H9 (cell line): ENCODE results near the gene WHRN. TPM values are rescaled to one million over a fixed set of nuclear protein-coding genes. Genes with fewer than 3 reads are reported as not detected.
A peak's percentile ranks its signal among the peaks of the same experiment; 100 is the strongest.

ENCODE experiments used
- DNase-seq: peaks from one replicate; pipeline ENCODE4 v3.0.0-alpha.2; 2017
- H2AFZ ChIP-seq: one replicate; pipeline ENCODE4 v1.6.1; 2013; ENCODE audit warnings: mild to moderate bottlenecking, low read length, control low read depth, moderate library complexity
- H2AK5ac ChIP-seq: 2 replicates; pipeline ENCODE4 v1.6.1; 2013; ENCODE audit warnings: low read length, control low read depth, mixed read lengths; ENCODE audit not compliant: insufficient read length
- H2BK120ac ChIP-seq: one replicate; pipeline ENCODE4 v1.6.1; 2013; ENCODE audit warnings: low read depth, mild to moderate bottlenecking, low read length, control low read depth, inconsistent platforms; ENCODE audit not compliant: poor library complexity, severe bottlenecking
- H2BK12ac ChIP-seq: 2 replicates; pipeline ENCODE4 v1.6.1; 2013; ENCODE audit warnings: low read length, control low read depth, mixed read lengths, low read depth; ENCODE audit not compliant: insufficient read length
- H2BK15ac ChIP-seq: 2 replicates; pipeline ENCODE4 v1.6.1; 2013; ENCODE audit warnings: low read depth, low read length, control low read depth
- H2BK20ac ChIP-seq: one replicate; pipeline ENCODE4 v1.6.1; 2013; ENCODE audit warnings: low read depth, mild to moderate bottlenecking, low read length, control low read depth, inconsistent platforms; ENCODE audit not compliant: poor library complexity, severe bottlenecking
- H2BK5ac ChIP-seq: 2 replicates; pipeline ENCODE4 v1.6.1; 2013; ENCODE audit warnings: low read length, control low read depth, mixed read lengths; ENCODE audit not compliant: insufficient read length
- H3K14ac ChIP-seq: 2 replicates; pipeline ENCODE4 v1.6.1; 2013; ENCODE audit warnings: low read length, control low read depth; ENCODE audit not compliant: insufficient read depth
- H3K18ac ChIP-seq: 2 replicates; pipeline ENCODE4 v1.6.1; 2013; ENCODE audit warnings: low read depth, mild to moderate bottlenecking, mixed read lengths, low read length, control low read depth; ENCODE audit not compliant: insufficient read length
- H3K23ac ChIP-seq: 2 replicates; pipeline ENCODE4 v1.6.1; 2013; ENCODE audit warnings: low read length, control low read depth, mixed read lengths, low read depth; ENCODE audit not compliant: insufficient read length
- H3K23me2 ChIP-seq: 2 replicates; pipeline ENCODE4 v1.6.1; 2013; ENCODE audit warnings: low read depth, mild to moderate bottlenecking, mixed read lengths, low read length, control low read depth; ENCODE audit not compliant: insufficient read length, poor library complexity, severe bottlenecking
- H3K27ac ChIP-seq: 2 replicates; pipeline ENCODE4 v1.5.1; 2013; ENCODE audit warnings: low read length, control low read depth, mixed read lengths, low read depth; ENCODE audit not compliant: insufficient read length
- H3K27me3 ChIP-seq: 2 replicates; pipeline ENCODE4 v1.6.1; 2013; ENCODE audit warnings: low read length, control low read depth, inconsistent platforms; ENCODE audit not compliant: insufficient read depth
- H3K4ac ChIP-seq: 2 replicates; pipeline ENCODE4 v1.6.1; 2013; ENCODE audit warnings: low read depth, mild to moderate bottlenecking, control low read depth, inconsistent platforms, low read length, moderate library complexity
- H3K4me1 ChIP-seq: 2 replicates; pipeline ENCODE4 v1.6.1; 2013; ENCODE audit warnings: low read length, control low read depth, inconsistent platforms; ENCODE audit not compliant: insufficient read depth
- H3K4me2 ChIP-seq: 2 replicates; pipeline ENCODE4 v1.6.1; 2013; ENCODE audit warnings: low read length, control low read depth, mixed read lengths; ENCODE audit not compliant: insufficient read length, insufficient read depth
- H3K56ac ChIP-seq: 2 replicates; pipeline ENCODE4 v1.6.1; 2013; ENCODE audit warnings: low read depth, mild to moderate bottlenecking, mixed read lengths, low read length, control low read depth; ENCODE audit not compliant: insufficient read length
- H3K79me1 ChIP-seq: 2 replicates; pipeline ENCODE4 v1.6.1; 2013; ENCODE audit warnings: low read depth, mild to moderate bottlenecking, moderate library complexity, low read length, control low read depth, inconsistent platforms; ENCODE audit not compliant: insufficient read depth, poor library complexity, severe bottlenecking
- H3K79me2 ChIP-seq: 2 replicates; pipeline ENCODE4 v1.6.1; 2013; ENCODE audit warnings: low read length, control low read depth, inconsistent platforms; ENCODE audit not compliant: insufficient read depth
- H3K9ac ChIP-seq: 2 replicates; pipeline ENCODE4 v1.6.1; 2013; ENCODE audit warnings: low read length, control low read depth, mixed read lengths; ENCODE audit not compliant: insufficient read length; ENCODE audit errors: extremely low read depth
- H3K9me3 ChIP-seq: one replicate; pipeline ENCODE4 v1.6.1; 2013; ENCODE audit warnings: low read depth, low read length, inconsistent platforms; ENCODE audit not compliant: control insufficient read depth
- H3T11ph ChIP-seq: one replicate; pipeline ENCODE4 v1.6.1; 2013; ENCODE audit warnings: mild to moderate bottlenecking, low read length, control low read depth, inconsistent platforms
- H4K20me1 ChIP-seq: one replicate; pipeline ENCODE4 v1.6.1; 2013; ENCODE audit not compliant: control insufficient read depth, insufficient read length, insufficient read depth
- H4K5ac ChIP-seq: 2 replicates; pipeline ENCODE4 v1.6.1; 2013; ENCODE audit warnings: low read depth, mild to moderate bottlenecking, mixed read lengths, low read length, control low read depth; ENCODE audit not compliant: insufficient read length
- H4K8ac ChIP-seq: replicated peaks from 2 replicates; pipeline ENCODE4 v1.6.1; 2013; ENCODE audit warnings: low read length, control low read depth, mixed read lengths, low read depth; ENCODE audit not compliant: insufficient read length
- H4K91ac ChIP-seq: 2 replicates; pipeline ENCODE4 v1.6.1; 2013; ENCODE audit warnings: low read depth, mild to moderate bottlenecking, moderate library complexity, mixed read lengths, low read length, control low read depth; ENCODE audit not compliant: insufficient read length
- H3K27ac Mint-ChIP-seq, 3 experiments: 2 replicates in 2 of 3; 3 replicates in 1 of 3; pipeline ENCODE4 v1.8.0; 2020 to 2021; ENCODE audit warnings: mixed read lengths in 3 of 3, mild to moderate bottlenecking in 1 of 3, moderate library complexity in 1 of 3
- H3K27me3 Mint-ChIP-seq: 2 replicates; pipeline ENCODE4 v1.8.0; 2021; ENCODE audit warnings: low read depth, mild to moderate bottlenecking, moderate library complexity, mixed read lengths
- H3K36me3 Mint-ChIP-seq, 3 experiments: 2 replicates in 2 of 3; 3 replicates in 1 of 3; pipeline ENCODE4 v1.8.0; 2020 to 2021; ENCODE audit warnings: low read depth in 3 of 3, mixed read lengths in 3 of 3; ENCODE audit not compliant: insufficient read depth in 1 of 3
- H3K4me1 Mint-ChIP-seq, 2 experiments: 2 replicates each; pipeline ENCODE4 v1.8.0; 2020; ENCODE audit warnings: mixed read lengths in 2 of 2
- H3K4me3 Mint-ChIP-seq, 2 experiments: 2 replicates in 1 of 2; 3 replicates in 1 of 2; pipeline ENCODE4 v1.8.0; 2020 to 2021; ENCODE audit warnings: mild to moderate bottlenecking in 2 of 2, mixed read lengths in 2 of 2, moderate library complexity in 1 of 2
- H3K9me3 Mint-ChIP-seq, 2 experiments: 2 replicates in 1 of 2; 3 replicates in 1 of 2; pipeline ENCODE4 v1.8.0; 2020; ENCODE audit warnings: mild to moderate bottlenecking in 2 of 2, mixed read lengths in 2 of 2, moderate library complexity in 1 of 2
- WGBS: extraction: QIAGEN DNeasy Blood & Tissue Kit; methylation state at CpG from one replicate; pipeline ENCODE4 v1.1.7; 2013; ENCODE audit warnings: missing lambda C conversion rate, low lambda C conversion rate, mixed read lengths; ENCODE audit not compliant: insufficient read length; ENCODE audit errors: extremely low coverage; 5-methylcytosine and 5-hydroxymethylcytosine counted together
- total RNA-seq: library from RNA; stranded (reverse); gene quantifications from 2 replicates; pipeline ENCODE4 v1.2.1, GENCODE V29; 2021
- TF ChIP-seq, protein P1 (sequence below): fragments of 200-600 bp; sonication (generic); conservative IDR thresholded peaks from 3 replicates; pipeline ENCODE4 v1.8.0; 2021; ENCODE audit warnings: antibody characterized with exemption, mild to moderate bottlenecking

Gene WHRN
- total RNA-seq, 1 experiment from 2014 or later = 2.2 TPM

DNA sequence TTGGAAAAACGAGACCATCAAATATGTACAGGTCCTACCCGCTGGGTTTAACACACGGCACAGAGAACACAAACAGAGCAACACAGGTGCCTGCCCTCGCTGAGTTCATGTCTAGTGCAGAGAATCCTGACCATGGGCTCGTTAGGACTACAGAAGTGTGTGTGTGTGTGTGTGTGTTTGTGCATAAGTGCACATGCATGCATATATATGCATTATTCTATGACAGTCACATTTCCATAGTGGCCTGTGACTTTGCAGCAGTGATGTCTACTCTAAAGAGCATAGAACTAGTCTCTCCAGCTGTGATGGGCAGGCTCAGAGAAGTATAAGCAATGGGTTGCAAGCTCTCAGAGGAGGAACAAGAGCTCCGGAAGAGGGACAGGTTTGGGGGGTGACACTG lies 147.9 kb downstream of the WHRN start:
- H3K23ac ChIP-seq = no peak overlapping the region
- H2BK5ac ChIP-seq = no peak overlapping the region
- no peak overlapping the region for H3K4me2 ChIP-seq
- no peak overlapping the region for H3K14ac ChIP-seq
- H3K4ac ChIP-seq = no peak overlapping the region
- H2AFZ ChIP-seq = no peak overlapping the region
- Mint-ChIP-seq H3K4me3 (no peak overlapping the region), H3K4me1 (no peaks in the 10 kb centered on the region), H3K9me3 (no peaks in the 10 kb centered on the region), H3K36me3 (peaks cover 38 to 66% (median 62%) of the 10 kb centered on the region in 3 experiments), H3K27me3 (no peaks in the 10 kb centered on the region), H3K27ac (0 out of 7 replicates have a peak overlapping the region, but pooled peaks of 1 of the 3 experiments have one; percentile 37)
- H4K5ac ChIP-seq = no peak overlapping the region
- TF ChIP-seq, protein P1, sequence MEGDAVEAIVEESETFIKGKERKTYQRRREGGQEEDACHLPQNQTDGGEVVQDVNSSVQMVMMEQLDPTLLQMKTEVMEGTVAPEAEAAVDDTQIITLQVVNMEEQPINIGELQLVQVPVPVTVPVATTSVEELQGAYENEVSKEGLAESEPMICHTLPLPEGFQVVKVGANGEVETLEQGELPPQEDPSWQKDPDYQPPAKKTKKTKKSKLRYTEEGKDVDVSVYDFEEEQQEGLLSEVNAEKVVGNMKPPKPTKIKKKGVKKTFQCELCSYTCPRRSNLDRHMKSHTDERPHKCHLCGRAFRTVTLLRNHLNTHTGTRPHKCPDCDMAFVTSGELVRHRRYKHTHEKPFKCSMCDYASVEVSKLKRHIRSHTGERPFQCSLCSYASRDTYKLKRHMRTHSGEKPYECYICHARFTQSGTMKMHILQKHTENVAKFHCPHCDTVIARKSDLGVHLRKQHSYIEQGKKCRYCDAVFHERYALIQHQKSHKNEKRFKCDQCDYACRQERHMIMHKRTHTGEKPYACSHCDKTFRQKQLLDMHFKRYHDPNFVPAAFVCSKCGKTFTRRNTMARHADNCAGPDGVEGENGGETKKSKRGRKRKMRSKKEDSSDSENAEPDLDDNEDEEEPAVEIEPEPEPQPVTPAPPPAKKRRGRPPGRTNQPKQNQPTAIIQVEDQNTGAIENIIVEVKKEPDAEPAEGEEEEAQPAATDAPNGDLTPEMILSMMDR = no peak
- H4K20me1 ChIP-seq = peaks cover 2% of the 10 kb centered on the region
- H2BK12ac ChIP-seq = no peak overlapping the region
- no peak overlapping the region for H2BK20ac ChIP-seq
- H3K79me2 ChIP-seq = no peaks in the 10 kb centered on the region
- no peaks in the 10 kb centered on the region for H3K4me1 ChIP-seq
- no peak overlapping the region for H2BK15ac ChIP-seq
- H3K18ac ChIP-seq = no peak overlapping the region
- no peak overlapping the region for H3K27ac ChIP-seq
- no peak overlapping the region for H2AK5ac ChIP-seq
- no peaks in the 10 kb centered on the region for H3K23me2 ChIP-seq
- H4K91ac ChIP-seq = no peak overlapping the region
- H3K79me1 ChIP-seq = no peaks in the 10 kb centered on the region
- H3K9ac ChIP-seq = no peak overlapping the region
- WGBS = no CpG with 5 or more reads among the region's 6 CpGs
- DNase-seq = no peak
- H3K56ac ChIP-seq = no peak overlapping the region
- no peak overlapping the region for H2BK120ac ChIP-seq
- no peak overlapping the region for H4K8ac ChIP-seq
- no peaks in the 10 kb centered on the region for H3K9me3 ChIP-seq
- no peak overlapping the region for H3T11ph ChIP-seq
- H3K27me3 ChIP-seq = no peaks in the 10 kb centered on the region
